Stimulated activated CD4-positive, alpha-beta T cell treated with anti-CD3 and anti-CD28 coated beads, Interleukin-12 subunit alpha, Interleukin-12 subunit beta, amount 100 ng/mL, for 24 hours (primary cell): ENCODE data around the gene SLC2A2.
A peak's percentile ranks its signal among the peaks of the same experiment; 100 is the strongest.

ENCODE experiments used
- DNase-seq, 2 experiments: peaks; one replicate each; pipeline ENCODE4 v3.0.0-alpha.2; 2020; ENCODE audit warnings: low read depth in 2 of 2

SLC2A2 gene

DNA sequence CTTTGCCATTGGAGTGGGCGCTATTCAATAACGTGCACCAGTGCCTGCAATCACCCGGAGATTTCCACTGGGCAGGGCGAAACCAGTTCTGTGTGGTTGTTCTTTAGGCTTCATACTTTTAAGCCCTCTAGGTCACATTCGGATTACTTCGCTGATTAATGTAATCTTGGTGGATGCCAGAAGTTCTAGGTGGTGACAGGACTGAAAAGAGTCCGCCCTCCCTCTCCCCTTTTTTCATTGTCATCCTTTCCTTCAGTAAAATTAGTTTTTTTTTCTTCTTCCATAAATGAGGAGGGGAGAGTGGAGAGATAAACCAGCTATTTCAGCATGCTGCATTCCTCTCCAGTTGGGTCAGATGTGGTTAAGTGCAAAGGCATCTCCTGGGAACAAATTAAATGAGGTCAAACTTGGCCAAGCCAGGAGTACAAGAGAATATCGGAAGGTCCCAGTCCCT is 2.3 kb upstream of the SLC2A2 start:
- no peak for DNase-seq

DNA sequence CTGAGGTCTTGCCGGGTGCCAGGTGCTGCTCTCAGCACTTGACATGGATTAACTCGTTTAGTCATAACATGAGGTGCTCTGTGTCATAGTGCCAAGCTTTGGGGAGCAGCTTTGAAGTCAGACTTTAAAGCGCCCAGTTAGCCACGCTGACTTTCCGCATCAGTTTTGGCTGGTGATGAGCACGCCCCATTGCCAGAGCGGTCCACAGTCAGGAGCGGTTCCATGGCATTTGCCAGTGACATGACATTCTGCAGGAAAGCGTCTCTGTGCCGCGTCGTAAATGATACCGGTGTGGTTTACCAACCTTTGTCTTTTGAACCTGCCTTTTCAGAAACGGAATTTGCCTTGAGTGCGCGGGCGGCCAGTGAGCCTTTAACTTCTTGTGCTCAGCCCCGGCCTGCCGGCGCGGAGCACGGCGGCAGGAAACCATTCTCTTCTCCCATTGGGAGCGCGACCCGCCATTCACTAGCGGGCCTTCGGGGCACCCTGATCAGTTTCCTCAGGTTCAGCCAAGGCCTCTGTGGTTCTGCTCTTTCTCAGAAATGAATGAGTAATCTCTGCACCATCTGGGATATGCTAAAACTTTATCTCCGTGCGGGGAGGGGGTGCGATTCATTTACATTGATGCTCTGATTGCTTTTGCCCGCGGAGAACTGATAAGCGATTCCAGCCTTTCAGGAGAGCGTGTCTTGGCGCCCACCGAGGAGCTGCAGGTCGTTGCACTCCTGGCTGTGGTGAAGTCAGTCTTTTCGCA is 1.7 kb upstream of the SLC2A2 start:
- peak; percentile 24 to 43 for DNase-seq

DNA sequence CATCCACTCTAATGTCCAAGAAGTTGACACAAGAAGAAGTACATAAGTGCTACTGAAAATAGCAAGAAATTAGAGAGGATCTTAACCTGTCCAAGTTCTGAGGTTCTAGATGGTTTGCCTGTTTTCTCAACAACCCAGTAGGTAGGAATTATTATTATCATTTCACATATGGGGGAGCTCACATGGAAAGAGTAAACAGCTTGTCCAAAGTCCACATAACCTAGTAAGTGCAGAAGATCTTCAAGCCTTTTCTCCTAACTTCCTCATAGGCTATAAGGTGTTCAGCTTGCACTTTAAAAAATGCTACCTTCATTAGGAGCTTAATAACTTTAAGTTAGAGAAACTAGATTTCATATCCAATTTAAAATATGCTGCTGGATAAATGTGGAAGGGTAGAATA is 3.0 kb downstream of the SLC2A2 start:
- DNase-seq: no peak

DNA sequence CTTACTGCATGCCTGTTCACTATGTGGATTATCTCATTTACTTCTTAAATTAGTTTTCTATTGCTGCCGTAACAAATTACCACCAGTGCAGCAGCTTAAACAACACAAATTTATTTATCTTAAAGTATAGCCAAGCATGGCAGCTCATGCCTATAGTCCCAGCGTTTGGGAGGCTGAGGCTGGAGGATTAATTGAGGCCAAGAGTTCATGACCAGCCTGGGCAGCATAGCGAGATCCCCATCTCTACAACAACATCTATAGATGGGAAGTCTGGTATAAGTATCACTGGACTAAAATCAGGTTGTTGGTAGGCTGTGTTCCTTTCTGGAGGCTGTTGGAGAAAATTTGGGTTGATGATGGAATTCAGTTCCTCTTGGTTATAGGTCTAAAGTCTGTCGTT is 5.1 kb downstream of the SLC2A2 start:
- DNase-seq: no peak

DNA sequence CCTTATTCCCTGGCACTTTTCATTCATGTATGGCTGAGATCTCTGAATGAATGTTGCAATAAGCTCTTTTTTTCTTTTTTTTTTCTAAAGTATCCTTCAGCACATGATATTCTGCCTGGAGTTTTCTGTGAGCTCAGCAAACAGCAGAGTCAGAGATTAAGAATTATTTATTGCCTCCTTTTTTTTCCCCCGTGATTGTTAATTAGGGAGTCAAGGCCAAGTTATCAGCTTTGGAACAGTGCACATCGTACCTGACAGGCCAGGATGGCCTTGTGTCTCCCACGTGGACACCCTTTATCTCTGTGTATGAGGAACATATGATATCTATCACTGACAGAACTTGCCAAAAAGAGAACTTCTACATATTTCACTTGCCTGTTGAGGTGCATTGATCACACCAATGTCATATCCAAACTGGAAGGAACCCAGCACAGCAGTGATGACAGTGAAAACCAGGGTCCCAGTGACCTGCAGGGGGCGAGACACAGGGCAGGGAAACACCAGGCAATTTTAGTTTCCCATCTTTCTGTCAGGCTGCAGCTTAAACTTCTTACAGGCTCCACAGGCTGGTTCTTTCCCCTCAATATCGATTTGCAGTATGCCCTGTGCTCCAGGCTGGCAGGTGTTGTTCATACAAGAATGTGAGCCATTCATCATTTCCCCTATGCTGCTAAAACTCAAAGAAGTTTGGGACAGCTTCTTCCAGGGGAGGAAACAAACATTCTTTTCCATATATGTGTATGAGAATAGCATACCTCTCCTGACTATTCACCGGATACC is 8.2 kb downstream of the SLC2A2 start:
- DNase-seq: no peak

DNA sequence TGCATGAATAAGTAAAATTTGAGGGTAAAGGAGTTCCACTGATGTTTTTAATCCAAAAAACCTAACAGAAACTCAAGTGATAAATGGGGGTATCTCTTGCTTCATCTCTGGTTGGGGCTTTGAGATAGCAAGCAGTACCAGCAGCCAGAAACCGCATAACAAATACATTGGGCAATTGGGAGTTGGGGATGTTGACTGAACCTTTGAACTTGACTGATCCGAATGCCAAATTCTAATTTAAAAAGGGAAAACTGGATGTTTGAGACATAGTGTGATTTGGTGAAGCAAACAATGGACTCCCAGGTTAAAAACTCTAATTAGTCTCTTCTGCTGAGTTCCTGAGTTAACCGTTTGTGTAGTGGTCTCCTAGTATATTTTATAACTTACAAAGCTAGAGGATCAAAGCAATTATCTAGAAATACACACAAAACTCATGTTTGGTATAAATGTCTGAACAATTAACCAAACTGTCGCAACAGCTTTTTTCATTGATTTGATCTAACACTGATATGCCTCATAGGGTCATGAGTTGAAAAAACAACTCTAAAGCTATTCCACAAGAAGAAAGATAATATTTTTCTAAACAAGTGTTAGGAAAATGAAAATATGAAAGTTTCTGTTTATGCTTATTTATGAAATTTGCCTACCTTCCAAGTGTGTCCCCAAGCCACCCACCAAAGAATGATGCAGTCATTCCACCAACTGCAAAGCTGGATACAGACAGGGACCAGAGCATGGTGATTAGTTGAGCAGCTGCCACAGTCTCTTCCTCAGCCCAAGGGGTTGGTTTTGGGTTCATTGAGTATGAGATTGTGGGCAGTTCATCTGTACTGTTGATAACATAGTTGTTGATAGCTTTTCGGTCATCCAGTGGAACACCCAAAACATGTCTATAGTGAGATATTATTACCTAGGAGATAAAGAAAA is 12.4 kb downstream of the SLC2A2 start:
- DNase-seq: no peak

DNA sequence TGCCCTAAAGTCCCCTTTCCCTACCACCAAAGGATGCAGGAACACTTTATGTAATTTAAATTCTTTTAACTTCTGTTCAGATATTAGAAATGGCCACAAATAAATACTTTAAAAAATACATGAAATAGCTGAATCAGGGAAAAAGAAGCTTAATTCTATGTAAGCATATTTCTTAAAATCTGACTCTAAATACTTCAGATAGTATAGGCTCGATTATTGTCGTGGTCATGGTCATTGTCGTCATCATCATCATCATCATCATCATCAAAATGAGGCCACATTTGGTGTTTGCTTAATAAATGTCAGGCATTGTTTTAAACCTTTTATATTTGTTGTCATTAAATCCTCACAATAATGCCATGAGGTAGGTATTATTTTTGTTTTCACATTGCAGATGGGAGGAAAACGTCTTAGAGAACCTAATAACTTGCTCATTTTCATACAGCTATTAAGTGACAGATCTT is 14.6 kb downstream of the SLC2A2 start:
- no peak for DNase-seq

DNA sequence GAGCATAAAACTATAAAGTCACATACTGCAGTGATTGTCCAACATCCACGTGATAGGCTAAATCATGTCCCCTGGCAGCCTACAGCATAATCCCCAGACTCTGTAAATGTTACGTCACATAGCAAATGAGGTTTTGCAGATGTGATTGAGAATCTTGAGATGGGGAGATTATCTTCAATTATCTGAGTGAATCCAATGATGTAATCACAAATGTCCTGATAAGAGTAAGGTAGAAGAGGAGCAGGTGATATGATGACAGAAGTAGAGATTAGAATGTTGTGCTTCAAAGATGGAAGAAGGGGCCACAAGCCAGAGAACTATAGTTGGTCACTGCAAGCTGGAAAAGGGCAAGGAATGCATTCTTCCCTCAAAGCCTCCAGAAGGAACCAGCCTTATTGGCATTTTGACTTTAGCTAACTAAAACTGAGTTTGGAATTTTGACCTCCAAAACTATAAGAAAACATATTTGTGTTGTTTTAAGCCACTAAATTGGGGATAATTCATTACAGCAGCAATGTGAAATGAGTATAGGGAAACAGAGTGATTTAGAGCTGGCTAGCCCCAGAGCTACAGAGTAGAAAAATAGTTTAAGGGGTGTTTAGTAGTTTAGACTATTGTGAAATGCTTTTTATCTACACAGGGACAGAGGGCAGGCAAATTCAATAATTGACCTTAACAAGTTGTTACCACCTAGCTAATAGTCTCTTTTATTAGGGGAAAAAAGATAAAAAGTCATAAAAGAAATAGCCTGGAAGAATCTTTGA is 15.2 kb downstream of the SLC2A2 start:
- no peak for DNase-seq

DNA sequence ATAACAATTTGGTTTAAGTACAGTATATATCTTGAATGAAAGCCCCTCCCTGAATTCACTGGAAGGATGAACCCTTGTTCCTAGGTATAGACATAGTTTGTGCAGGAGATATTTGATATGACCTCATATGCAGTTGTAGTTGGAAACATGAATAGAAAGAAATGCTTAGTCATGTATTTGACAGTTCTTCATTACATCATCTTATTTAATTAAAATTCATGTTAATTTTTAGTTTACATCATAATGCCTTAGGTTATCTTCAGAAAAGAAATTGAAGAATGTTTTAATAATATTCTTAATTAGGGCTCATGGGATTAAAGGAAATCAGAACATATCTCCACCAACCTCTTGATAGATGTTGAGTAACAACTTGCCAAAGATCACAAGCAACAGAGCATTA is 19.2 kb downstream of the SLC2A2 start:
- no peak for DNase-seq

DNA sequence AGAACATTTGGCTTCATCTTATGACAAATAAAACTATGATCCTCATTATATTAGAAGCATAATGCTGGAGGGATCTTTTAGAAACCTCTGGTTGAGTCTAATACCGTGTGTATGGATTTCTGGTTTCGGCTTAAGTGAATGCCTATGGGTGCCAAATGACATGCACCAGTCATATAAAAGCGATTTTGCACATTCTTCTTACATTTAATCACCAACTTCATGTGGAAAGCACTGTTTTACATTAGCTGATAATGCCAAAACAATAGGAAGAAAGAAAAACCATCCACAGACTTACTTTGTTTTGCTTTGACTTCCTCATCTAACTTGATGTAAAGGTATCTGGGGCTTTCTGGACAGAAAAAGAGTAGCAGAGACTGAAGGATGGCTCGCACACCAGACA is 20.9 kb downstream of the SLC2A2 start:
- DNase-seq: no peak

DNA sequence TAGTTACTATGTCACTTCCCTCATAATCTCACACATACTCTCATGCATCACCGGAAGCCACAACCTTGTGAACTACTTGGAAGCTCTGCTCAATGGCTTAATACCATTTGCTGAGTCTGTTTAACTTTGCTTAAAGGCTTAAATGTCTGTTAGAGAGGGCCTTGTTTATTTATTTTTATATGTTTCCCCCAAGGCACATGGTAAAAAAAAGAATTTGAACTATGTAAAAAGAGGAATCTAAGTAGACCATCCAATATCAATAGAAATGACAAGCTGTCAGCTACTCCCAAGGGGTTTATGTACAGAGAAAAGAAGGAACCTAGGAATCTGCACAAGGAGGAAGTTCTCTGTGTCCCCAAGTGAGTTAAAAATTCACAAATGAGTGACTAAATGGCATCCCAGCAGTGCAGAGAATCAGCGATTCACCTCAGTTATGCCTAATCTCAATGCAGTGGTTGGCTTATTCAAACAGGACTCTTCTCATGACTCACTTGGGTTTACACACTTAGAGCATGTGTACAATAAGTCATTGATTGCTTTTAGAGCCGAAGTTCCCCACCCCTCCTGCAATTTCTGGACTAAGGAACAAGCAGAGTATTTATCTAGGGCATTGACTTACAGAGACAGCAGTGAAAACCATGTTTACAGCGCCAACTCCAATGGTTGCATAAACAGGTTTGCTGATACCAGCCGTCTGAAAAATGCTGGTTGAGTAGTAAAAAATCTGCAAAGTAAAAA is 24.4 kb downstream of the SLC2A2 start:
- DNase-seq: no peak

DNA sequence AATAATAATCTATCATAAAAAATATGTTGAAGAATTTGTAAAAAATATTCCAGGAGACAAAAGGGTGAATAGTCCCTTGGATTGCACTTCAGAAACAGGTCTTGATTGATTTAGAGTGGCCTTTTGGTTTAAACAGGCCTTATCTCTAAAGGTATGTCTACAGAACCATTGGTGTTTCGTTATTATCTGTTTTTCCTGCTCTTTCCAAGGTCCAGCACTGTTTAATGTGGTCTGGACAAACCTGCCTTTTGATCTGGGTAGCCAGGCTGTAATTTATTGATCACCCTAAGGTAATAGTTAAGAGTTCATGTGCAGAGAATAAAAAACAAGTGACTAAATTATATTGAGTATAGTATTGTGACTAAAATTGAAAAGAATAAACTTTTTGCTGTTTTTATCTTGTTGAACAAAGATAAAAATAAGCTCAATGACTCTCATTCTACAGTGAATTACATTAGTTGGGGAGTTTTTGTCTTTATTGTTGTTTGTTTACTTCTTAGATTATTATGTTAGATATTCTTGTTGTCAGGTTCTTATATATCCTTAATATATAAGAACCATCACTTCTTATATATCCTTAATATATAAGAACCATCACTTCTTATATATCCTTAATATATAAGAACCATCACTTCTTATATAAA is 25.1 kb downstream of the SLC2A2 start:
- DNase-seq: no peak

DNA sequence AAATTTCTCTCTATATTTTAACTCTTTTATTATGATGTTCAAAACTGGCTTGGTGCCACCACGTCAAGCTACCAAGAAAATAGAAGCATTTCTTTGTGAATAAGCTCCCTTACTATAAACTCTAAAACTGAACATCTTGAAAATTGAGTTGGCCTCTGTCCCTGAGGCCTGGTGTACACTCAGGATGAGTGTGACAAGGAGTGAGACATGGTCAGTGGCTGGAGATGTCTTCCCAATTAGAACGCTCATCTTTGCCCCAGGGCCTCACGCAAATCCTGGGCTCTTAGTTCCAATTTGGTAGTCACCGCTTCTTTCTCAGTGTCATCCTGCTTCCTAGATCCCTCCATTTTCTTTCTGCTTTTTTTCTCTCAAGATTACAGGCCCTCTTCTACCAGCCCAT is 26.2 kb downstream of the SLC2A2 start:
- no peak for DNase-seq

DNA sequence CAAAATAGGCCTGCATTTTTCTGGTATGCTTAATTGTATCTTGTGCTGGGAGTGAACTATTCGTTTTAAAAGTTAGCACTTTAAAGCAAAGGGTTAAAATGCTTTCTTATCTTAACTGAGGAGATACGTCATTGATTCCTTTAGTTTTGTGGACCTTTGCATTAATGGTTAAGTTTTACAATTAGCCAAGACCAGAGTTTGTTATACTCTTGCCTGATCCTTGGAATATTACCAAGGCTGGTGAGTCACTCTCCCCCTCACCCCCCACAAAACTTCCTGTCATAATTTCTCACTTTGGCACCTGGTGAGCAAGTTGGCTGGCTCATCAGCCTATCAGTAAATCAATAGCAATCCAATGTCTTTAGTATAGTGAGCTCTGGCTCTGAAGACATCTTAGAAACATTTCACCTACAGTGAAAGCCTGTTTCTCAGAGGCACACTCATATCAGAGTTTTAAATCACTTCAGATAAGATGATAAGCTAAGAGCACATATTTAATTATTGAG is 26.7 kb downstream of the SLC2A2 start:
- DNase-seq: no peak

DNA sequence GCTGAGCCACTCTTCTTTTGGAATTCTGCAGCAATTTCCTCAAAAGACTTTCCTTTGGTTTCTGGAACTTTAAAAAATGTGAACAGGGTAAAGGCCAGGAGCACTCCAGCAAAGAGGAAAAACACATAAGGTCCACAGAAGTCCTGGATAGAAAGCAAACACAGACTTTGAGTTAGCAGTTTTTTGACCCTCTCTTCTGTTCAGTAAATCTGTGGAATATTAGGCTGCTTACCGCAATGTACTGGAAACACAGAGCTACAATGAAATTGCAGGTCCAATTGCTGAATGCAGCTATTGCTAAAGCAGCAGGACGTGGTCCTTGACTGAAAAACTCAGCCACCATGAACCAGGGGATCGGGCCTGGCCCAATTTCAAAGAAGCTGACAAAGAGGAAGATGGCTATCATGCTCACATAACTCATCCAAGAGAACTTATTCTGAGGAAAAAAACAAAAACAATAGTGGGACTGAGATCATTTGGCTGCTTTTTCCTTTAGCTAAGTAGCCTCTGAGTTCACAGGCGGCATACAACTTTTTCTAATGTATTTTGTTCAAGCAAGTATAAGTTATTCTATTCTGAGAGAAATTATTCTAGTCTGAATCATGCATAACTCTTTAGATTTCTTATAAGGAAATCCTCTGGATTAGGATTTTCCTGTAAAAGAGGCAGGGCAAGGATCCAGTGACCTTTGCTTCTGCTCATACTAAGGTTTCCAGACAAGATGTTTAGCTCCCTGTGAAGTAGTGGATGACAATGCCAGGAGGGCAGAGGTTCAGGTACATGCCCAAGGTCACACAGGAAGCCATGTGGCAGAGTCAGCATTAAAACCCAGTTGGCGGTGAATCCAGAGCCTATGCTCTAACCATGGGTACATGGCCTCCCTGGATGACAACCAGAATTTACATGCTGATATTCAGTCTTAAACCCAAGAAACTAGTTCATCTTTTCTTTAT is 28.3 kb downstream of the SLC2A2 start:
- no peak for DNase-seq

DNA sequence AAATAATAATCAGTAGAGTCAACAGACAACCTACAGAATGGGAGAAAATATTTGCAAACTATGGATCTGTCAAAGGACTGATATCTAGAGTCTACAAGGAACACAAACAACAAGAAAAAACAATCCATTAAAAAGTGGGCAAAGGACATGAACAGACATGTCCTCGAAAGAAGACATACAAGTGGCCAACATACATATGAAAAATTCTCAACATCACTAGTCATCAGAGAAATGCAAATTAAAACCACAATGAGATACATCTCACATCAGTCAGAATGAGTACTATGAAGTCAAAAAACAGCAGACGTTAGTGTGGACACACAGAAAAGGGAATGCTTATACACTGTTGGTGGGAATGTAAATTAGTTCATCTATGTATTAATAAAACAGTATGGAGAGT is 33.7 kb downstream of the SLC2A2 start:
- no peak for DNase-seq

DNA sequence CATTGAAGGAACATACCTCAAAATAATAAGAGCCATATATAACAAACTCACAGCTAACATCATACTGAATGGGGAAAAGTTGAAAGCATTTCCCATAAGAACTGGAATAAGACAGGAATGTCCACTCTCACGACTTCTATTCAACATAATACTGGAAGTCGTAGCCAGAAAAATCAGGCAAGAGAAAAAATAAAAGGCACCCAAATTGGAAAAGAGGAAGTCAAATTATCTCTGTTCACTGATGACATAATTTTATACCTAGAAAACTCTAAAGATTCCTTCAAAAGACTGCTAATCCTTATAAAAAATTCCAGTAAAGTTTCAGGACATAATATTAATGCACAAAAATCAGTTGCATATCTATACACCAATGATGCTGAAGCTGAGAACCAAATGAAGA is 34.9 kb downstream of the SLC2A2 start:
- DNase-seq: no peak

DNA sequence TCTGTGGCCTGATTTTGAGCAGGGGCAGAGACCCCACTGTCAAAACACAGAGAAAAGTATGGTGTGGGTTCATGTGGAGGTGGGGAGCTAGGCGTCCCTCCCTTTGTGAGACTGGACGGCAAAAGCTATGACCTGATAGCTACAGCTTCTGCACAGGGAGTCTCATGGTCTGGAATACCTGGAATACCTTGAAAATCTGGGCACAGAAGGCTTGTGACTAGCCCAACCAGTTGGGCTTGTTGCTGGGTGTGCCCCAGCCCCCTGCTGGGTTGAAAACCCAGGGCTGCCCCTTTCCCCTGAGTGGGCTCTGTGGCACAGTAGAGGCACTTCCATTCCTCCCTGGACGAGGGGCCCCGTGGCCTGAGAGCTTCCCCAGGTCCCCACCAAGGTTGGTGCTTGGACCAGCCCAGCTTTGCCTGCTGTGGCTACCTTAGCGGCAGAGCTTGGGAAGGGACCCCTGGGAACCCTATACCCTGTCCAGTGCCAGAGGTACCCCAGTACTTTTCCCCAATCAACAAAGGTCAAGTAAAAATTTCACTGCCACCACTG is 37.3 kb downstream of the SLC2A2 start:
- DNase-seq: no peak
